ENCODE results near the gene HDAC4. TPM values are rescaled to one million over a fixed set of nuclear protein-coding genes. Genes with fewer than 3 reads are reported as not detected.

HDAC4 gene
- total and polyA plus RNA-seq, 2 donors from 2014 or later = 2.2 to 56.8 TPM

DNA sequence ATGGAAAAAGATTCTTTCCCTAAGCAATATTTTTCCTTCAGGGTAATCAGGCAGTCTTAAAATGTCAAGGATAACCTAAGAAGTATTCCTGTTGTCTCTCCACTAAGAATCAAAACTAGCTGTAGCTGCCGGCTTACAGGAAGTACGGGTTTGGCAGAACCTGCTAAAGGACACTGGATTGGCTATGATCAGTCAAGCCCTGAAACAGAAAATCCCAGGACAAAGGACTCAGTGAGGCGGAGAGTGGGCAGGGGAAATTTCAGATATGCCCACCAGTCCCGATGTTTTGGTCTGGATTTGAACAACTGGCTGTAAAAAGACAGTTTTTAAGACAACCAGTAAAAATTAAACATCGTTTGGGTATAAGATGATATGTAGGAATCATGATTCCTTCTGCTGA, 155.7 kb downstream of the HDAC4 start:
- Histone ChIP-seq H3K4me1 (ENCODE audit: control insufficient read depth in 2 of 3, insufficient read depth in 2 of 3, low read depth in 1 of 3, low read length in 3 of 3) (peaks cover 11 to 21% (median 19%) of the 10 kb centered on the region in 3 donors), H3K9ac (ENCODE audit: low read length in 3 of 3) (no peak overlapping the region), H3K36me3 (ENCODE audit: control insufficient read depth in 2 of 3, insufficient read depth in 3 of 3, low read length in 3 of 3) (no peaks in the 10 kb centered on the region), H3K4me3 (ENCODE audit: low read length in 3 of 3) (no peak overlapping the region), H3K27me3 (ENCODE audit: control insufficient read depth, insufficient read depth, low read length) (no peaks in the 10 kb centered on the region), H3K27ac (ENCODE audit: low read depth in 2 of 2, low read length in 2 of 2) (no peak overlapping the region), H3K9me3 (ENCODE audit: control insufficient read depth in 2 of 3, insufficient read depth in 1 of 3, low read length in 3 of 3) (no peaks in the 10 kb centered on the region)
- TF ChIP-seq, protein P1, sequence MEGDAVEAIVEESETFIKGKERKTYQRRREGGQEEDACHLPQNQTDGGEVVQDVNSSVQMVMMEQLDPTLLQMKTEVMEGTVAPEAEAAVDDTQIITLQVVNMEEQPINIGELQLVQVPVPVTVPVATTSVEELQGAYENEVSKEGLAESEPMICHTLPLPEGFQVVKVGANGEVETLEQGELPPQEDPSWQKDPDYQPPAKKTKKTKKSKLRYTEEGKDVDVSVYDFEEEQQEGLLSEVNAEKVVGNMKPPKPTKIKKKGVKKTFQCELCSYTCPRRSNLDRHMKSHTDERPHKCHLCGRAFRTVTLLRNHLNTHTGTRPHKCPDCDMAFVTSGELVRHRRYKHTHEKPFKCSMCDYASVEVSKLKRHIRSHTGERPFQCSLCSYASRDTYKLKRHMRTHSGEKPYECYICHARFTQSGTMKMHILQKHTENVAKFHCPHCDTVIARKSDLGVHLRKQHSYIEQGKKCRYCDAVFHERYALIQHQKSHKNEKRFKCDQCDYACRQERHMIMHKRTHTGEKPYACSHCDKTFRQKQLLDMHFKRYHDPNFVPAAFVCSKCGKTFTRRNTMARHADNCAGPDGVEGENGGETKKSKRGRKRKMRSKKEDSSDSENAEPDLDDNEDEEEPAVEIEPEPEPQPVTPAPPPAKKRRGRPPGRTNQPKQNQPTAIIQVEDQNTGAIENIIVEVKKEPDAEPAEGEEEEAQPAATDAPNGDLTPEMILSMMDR (IDR thresholded peaks at IDR 0.05; ENCODE audit: borderline replicate concordance, extremely low read depth, insufficient read depth) = no peak
- FAIRE-seq (no peak), DNase-seq (peak in 2 of 5 donors; percentile 63 to 69)
- intact Hi-C loops (cut with DNase I) = no loop called here

DNA sequence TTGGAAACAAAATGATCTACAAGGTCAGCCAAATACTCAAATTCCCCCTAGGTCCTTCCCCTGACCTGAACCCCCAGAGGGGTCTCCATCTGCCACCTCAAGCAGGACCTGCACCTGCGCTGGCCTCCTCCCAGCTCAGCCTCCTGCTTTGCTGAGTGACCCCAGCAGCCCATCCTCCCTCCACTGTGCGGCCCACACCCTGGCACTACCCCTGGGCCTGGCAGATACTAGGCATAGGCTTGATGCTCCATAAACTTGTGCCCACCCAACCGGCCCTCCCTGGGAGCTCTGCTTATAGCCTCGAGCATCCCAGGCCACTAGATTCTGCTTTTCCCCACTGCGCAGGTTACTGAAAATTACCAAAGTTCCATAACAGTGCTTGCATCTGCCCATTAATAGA, 156.2 kb downstream of the HDAC4 start:
- Histone ChIP-seq H3K36me3 (ENCODE audit: control insufficient read depth in 2 of 3, insufficient read depth in 3 of 3, low read length in 3 of 3) (no peaks in the 10 kb centered on the region), H3K27me3 (ENCODE audit: control insufficient read depth, insufficient read depth, low read length) (no peaks in the 10 kb centered on the region), H3K9me3 (ENCODE audit: control insufficient read depth in 2 of 3, insufficient read depth in 1 of 3, low read length in 3 of 3) (no peaks in the 10 kb centered on the region), H3K9ac (ENCODE audit: low read length in 3 of 3) (no peak overlapping the region), H3K4me1 (ENCODE audit: control insufficient read depth in 2 of 3, insufficient read depth in 2 of 3, low read depth in 1 of 3, low read length in 3 of 3) (peaks cover 12 to 23% (median 19%) of the 10 kb centered on the region in 3 donors), H3K4me3 (ENCODE audit: low read length in 3 of 3) (no peak overlapping the region), H3K27ac (ENCODE audit: low read depth in 2 of 2, low read length in 2 of 2) (no peak overlapping the region)
- FAIRE-seq = no peak
- TF ChIP-seq, protein P1 (IDR thresholded peaks at IDR 0.05; ENCODE audit: borderline replicate concordance, extremely low read depth, insufficient read depth) = no peak
- intact Hi-C loops (cut with DNase I) = no loop called here
- no peak for DNase-seq

DNA sequence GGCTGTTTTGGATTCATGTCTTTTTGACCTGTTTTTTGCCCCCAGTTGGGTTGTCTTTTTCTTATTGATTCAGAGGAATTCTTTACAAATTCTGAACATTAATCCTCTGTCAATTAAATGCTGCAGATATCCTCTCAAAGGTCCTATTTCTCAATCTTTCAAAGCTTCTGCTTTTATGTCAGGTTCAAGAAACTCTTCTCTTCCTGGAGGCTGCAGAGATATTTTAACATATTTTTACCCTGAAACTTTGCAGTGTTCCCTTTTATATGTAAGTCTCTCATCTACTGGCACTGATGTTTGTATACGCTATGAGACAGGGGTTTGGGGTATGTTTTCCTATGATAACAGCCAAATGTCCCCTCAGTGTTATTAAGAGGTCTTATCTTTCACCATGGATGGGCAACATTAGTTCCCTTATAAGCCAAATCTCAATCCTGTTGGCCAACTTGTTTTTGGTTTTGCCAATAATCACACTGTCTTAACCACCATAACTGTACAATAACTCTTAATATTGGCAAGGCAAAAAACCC, 159.3 kb downstream of the HDAC4 start:
- no peaks in the 10 kb centered on the region for H3K9me3 ChIP-seq (ENCODE audit: control insufficient read depth in 2 of 3, insufficient read depth in 1 of 3, low read length in 3 of 3)
- TF ChIP-seq, protein P1 (IDR thresholded peaks at IDR 0.05; ENCODE audit: borderline replicate concordance, extremely low read depth, insufficient read depth) = no peak
- no peaks in the 10 kb centered on the region for H3K36me3 ChIP-seq (ENCODE audit: control insufficient read depth in 2 of 3, insufficient read depth in 3 of 3, low read length in 3 of 3)
- intact Hi-C loops (cut with DNase I) = no loop called here
- H3K4me1 ChIP-seq (ENCODE audit: control insufficient read depth in 2 of 3, insufficient read depth in 2 of 3, low read depth in 1 of 3, low read length in 3 of 3) = peaks cover 7 to 16% (median 15%) of the 10 kb centered on the region in 3 donors
- DNase-seq (no peak), FAIRE-seq (no peak)
- no peak overlapping the region for H3K9ac ChIP-seq (ENCODE audit: low read length in 3 of 3)
- no peaks in the 10 kb centered on the region for H3K27me3 ChIP-seq (ENCODE audit: control insufficient read depth, insufficient read depth, low read length)
- H3K27ac ChIP-seq (ENCODE audit: low read depth in 2 of 2, low read length in 2 of 2) = no peak overlapping the region
- no peak overlapping the region for H3K4me3 ChIP-seq (ENCODE audit: low read length in 3 of 3)

DNA sequence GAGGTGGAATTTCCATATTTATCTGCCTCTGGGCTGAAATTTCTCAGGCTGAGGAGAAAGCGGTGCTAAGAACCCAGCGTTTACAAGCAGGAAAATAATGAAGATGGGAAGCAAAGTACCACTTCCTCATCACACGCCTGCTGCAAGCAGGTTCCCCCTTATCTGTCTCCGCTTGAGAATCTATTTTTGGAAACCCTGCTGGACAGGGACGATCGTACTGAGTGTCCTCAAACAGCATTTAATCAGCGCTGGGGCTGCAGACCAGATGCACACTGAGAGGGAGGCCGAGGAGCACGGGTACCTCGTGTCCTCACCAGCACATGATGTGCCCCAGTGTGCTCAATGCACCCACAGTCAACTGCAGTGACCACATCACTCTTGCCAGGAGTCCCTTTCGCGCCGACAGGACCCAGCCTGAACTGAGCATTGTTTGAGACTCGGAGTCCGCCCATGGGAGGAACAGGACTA, 160.4 kb downstream of the HDAC4 start:
- H3K27ac ChIP-seq (ENCODE audit: low read depth in 2 of 2, low read length in 2 of 2) = no peak overlapping the region
- intact Hi-C loops (cut with DNase I) = no loop called here
- no peaks in the 10 kb centered on the region for H3K27me3 ChIP-seq (ENCODE audit: control insufficient read depth, insufficient read depth, low read length)
- TF ChIP-seq, protein P1 (IDR thresholded peaks at IDR 0.05; ENCODE audit: borderline replicate concordance, extremely low read depth, insufficient read depth) = no peak
- H3K9me3 ChIP-seq (ENCODE audit: control insufficient read depth in 2 of 3, insufficient read depth in 1 of 3, low read length in 3 of 3) = no peaks in the 10 kb centered on the region
- peak in 1 of 5 donors; percentile 55 for DNase-seq
- H3K4me3 ChIP-seq (ENCODE audit: low read length in 3 of 3) = no peak overlapping the region
- no peak overlapping the region for H3K9ac ChIP-seq (ENCODE audit: low read length in 3 of 3)
- peaks cover 6 to 9% (median 7%) of the 10 kb centered on the region in 3 donors for H3K4me1 ChIP-seq (ENCODE audit: control insufficient read depth in 2 of 3, insufficient read depth in 2 of 3, low read depth in 1 of 3, low read length in 3 of 3)
- no peak for FAIRE-seq
- H3K36me3 ChIP-seq (ENCODE audit: control insufficient read depth in 2 of 3, insufficient read depth in 3 of 3, low read length in 3 of 3) = no peaks in the 10 kb centered on the region
